HG02938 (cell line): Measurements from ENCODE around the gene RNF4.
A peak's percentile ranks its signal among the peaks of the same experiment; 100 is the strongest.
"Not testable (repeated sequence)": the region's sequence is repeated elsewhere in the genome, so short reads cannot be mapped to it uniquely, and the experiment has no call there.

ENCODE experiments used
- ATAC-seq: cut with Tn5 transposase; IDR thresholded peaks from one replicate; pipeline ENCODE4 v1.9.1; 2021; ENCODE audit warnings: mild to moderate bottlenecking, moderate library complexity; ENCODE audit not compliant: unreplicated experiment

The RNF4 gene, protein sequence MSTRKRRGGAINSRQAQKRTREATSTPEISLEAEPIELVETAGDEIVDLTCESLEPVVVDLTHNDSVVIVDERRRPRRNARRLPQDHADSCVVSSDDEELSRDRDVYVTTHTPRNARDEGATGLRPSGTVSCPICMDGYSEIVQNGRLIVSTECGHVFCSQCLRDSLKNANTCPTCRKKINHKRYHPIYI

DNA sequence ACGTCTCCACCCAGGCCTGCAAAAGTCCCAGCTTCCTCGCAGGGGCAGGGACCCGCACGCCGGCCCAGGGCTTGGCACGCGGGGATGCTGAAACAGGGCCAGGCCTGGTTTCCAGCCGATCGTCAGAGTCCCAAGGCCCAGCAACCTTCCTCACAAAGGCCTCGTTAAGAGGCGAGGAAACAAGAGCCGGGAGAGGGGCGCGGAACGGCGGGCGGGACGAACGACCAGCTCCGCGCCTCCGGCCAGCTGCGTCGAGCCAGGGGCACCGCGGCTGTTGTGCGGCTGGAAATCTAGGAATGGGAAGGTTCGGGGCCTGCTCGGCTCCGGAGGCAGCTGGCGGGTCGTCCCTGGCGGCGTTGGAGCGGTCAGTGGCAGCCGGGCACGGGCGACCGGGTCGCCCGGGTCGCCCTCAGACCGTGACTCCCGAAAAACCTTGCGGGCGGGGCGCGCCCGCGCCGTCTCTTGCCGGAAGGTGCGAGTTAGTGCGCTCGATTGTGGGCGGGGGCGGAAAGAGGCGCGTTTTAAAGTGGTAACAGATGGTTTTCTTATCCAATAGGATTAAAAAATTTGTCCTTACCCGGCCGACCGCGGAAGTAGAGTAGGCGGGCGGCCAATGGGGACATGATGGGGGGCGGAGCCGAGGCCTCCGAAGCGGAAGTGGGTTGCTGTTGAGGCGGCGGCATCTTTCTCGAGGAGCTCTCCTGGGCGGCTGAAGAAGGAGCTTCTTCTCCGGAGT is at the start of gene RNF4:
RNF4 (plus strand) TSS at position 651 of the 736 bp plus-strand sequence. CDS start 21,388 bp downstream, outside the sequence.
- peak; percentile 81 for ATAC-seq

DNA sequence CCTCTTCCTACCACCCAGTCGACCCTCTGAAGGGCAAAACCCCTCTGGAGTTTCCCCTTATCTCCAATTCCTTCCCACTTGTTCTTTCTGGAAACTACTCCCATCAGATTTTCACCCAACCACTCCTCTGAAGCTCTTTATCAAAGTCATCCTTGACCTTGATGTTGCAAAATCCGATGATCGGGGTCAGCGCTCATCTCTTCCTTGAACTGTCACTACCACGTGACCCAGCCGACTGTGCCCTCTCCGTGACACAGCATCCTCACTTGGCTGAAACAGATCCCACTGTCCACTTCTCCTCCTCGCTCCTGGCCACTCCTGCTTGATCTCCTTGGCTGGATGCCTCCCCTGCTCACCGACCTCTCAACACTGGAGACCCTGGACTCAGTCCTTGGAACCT is 49.1 kb upstream of the RNF4 start:
- ATAC-seq = no peak

DNA sequence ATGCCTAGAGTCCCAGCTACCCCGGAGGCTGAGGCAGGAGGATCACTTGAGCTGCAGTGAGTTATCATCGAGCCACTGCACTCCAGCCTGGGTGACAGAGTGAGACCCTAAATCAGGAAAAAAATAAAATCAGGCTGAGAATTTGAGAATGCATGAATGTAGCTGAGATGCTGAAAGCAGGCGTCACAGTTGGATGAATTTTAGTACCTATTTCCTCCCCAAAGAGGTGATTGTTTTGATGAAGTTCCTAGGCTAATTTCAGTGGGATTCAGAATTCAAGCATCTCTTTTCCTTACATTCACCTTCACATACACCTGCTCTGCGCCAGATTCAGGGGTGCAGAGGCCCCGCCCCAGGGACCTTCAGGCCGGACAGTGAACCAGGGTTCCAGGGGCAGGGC is 47.0 kb upstream of the RNF4 start:
- no peak for ATAC-seq

DNA sequence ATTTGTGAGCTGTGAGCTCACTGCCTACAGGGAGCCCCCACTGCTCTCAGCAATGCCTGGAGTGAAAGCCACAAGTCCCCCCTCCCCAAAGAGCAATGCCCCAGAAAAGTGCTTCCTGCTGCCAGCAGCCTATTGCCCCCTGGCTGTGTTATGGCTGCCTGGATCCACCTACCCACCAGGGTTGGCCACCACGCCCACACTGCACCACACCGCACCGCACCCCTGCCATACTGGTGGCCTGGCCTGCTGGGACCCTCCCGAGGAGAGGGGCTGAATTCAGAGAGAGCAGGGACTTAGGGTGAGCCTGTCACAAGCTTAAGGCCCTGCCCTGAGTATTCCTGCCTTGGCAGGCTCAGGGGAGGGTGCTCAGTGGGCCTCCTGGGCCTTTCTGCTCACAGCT is 45.8 kb upstream of the RNF4 start:
- no peak for ATAC-seq

DNA sequence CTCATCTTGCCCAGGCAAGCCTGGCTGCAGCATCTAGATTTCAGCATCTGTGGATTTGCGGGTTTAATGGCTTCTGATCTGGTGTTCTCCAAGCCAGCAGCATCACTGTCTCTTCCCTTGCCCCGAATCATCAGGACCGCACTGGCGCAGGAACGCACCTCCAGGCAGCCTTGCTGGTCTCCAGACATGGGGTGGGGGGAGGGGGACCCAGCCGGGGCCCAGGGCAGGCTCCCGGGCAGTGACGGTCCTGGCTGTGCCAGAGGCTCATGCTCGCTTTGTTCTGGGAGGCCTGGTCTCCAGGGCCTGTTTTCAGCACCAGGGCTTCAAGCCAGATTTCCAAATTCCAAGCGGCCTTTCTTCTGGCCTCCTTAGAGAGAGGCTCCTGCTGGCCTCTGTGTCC is 45.2 kb upstream of the RNF4 start:
- ATAC-seq = no peak

DNA sequence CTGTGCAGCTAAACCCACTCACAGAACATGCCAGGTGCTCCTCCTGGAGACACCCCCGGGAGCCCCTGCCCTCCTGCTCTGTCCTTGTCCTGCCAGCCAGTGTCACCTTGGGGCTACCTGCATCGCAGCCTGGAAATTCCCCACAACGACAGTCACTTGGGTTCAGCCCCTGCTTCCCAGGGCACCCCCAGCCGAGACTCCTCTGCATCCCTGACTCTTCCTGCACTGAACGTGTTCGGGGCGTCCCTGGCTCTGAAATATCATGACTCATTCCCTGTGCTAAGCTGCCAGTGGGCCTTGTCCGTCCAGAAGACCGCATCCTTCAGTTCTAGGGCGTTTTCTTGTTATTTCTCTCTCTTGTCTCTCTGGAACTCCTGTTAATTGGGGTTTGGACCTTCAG is 44.3 kb upstream of the RNF4 start:
- ATAC-seq = no peak

DNA sequence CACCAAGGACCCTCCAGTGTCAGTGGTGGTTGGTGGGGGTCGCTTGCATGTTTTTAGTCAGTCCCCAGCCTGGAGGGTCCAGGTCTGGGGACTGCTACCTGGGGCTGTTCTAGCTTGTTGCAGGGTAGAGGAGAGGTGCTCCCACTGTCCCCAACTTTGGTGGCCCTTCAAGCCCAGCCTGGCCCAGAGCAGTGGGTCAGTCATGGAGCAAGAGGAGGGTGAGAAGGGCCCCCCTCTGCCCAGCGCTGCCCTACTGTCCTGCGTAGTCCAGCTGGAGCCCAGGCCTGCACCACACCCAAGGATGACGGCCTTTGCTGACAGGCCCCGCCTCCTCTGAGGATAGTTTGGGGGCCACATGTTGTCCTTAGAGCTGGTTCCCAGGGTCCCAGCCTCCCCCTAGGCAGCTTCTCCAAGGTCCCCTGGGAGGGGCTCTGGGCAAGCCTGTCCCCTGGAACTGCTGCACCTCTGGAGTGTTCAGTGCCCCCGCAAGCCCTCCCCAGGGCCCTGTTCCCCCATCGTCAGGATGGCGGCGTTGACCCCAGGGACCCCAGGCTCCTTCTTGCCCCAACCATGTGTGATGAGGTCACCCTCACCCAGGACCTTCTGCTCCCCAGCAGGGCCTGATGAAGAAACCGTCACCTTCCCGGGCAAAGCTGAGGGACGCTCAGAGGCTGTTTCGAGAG is 43.4 kb upstream of the RNF4 start:
- no peak for ATAC-seq

DNA sequence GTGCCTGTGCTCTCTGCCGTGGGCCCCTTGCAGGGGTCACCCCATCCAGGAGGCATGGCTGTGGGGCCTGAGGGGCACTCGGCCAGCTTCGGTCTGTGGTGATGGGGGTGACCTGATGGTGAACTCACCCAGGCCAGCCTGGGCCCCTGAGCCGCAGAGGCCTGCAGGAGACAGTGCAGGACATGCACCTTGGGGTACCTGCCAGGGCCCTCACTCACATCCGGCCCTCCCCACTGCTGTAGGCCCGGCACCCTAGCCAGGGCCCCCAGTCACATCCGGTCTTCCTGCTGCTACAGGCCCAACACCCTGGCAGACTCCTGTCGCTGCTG is 42.9 kb upstream of the RNF4 start:
- no peak for ATAC-seq

DNA sequence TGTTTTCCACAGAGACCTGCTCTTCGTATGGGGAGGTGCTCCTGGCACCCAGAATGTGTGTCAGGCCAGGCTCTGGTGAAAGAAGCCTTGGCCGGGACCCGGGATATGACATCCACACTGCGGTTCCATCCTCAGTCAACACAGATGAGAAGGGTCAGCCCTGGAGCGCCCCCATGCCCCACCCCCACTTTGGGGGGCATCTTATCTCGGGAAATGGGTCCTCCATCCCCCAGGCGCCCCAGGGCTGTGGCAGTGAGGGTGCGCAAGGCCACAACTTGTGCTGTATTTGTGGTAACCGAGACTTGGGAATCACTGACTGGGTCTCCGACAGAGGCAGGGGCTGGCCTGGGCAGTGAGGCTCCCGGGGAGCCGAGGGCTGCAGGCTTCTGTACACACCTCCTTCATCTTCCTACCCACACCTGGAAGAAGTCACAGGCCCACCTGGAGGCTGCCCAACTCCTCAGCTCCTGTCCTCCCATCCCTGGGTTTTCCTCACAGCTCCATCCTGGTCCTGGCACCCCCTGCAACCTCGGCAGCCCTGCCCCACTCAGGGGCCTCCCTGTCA is 42.1 kb upstream of the RNF4 start:
- ATAC-seq = no peak

DNA sequence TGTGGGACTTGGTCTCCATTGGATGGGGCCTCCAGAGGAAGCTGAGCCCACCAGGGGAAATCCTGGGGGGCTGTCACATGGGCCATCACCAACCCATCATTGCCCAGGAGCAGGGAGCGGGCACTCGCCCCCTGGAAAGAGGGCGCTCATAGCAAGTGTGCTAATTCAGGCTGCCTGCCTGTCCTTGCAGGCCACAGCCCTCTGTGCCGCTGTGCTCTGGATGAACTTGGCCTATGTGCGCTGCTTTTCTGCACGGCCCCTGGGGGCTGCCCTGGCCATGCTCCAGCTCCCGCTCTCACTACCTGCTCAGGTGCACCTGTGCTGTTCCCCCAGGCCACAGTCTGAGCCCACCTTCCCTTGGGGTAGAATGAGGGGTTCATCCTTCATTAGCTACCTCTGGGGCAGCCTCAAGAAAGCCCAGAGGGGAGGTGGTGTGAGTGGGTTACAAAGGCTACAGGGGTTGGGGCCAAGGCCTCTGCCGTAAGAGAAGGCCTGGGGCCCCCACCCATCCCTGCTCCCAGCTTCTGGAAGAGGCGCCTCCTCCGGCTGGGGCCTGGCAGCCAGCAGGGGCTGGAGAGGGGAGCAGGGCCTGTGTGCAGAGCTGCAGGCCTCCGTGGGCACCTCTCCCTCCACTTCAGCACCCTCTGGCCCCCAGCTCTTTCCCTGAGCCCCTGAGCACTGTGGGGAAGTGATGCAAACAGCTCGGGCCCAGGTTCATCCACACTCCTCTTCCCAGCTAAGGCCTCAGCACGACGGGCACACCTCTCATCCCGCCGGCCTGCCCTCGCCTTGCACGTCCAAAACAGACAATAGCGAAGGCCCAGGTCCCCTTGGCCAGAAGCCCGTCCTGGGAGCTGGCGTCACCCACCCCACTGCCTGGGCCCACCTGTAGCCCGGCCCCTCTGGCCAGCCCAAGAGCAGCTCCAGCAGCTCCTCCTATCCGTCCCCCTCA is 41.2 kb upstream of the RNF4 start:
- no peak for ATAC-seq

DNA sequence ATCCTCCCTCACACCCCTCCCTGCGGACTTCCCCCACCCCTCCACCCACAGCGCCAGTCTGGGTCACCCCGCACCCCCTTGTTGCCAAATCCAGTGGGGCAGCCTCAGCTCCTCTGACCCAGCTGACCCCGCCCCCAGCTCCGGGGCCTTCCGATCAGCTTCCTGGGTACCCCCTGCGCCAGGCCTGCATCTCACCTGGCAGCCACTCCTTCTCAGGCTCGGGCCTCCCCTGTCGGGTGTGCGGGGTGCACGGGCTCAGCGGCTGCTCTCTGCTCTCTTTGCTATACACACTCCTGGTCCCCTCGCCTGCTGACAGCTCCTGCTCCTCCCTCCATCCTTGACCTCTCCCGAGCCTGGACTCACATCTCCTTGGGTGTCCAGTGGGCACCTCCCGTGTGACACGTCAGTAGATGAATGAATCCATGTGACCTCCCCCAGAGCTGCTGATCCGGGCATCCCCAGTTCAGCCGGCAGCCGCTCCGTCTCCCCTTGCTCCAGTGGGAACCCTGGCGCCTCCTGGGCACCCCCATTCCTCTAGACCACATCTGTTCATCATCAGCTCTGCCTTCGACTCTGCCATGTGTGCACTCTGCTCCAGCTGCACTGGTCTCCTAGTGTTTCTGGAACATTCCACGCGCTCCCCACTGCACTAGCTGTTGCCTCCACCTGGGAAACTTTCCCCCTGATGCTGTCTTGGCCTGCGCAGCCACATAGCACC is 40.3 kb upstream of the RNF4 start:
- ATAC-seq = no peak

DNA sequence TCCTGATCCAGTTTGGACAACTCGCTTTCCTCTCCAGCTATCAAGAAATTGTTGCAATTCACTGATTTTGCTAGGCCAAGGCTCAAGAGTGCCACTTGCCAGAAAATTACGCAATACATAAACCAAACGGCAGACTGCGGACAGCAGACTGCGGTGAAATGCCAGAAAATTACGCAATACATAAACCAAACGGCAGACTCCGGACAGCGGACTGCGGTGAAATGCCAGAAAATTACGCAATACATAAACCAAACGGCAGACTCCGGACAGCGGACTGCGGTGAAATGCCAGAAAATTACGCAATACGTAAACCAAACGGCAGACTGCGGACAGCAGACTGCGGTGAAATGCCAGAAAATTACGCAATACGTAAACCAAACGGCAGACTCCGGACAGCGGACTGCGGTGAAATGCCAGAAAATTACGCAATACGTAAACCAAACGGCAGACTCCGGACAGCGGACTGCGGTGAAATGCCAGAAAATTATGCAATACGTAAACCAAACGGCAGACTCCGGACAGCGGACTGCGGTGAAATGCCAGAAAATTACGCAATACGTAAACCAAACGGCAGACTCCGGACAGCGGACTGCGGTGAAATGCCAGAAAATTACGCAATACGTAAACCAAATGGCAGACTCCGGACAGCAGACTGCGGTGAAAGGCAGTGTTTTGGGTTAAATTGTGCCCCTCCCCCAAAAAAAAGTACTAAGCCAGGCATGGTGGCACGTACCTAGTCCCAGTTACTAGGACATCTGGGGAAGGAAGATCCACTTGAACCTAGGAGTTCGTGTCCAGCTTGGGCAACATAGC is 38.8 kb upstream of the RNF4 start:
- not testable (repeated sequence) for ATAC-seq

DNA sequence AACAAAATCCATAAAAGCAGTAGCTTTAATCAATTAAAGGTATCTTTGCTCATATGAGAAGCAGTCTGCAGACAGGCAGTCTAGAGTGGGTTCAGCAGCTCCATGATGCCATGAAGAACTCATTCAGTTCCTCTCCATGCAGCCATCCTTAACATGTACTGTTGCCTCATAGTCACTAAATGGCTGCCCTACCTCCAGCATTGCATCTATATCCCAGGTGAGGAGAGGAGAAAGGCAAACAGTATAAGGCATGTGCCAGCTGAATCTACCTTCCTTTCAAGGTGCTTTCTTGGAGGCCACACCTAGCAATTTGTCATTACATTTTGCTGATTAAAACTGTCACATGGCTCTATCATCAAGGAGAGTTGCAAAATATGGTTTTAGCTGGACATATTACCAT is 36.9 kb upstream of the RNF4 start:
- ATAC-seq = no peak

DNA sequence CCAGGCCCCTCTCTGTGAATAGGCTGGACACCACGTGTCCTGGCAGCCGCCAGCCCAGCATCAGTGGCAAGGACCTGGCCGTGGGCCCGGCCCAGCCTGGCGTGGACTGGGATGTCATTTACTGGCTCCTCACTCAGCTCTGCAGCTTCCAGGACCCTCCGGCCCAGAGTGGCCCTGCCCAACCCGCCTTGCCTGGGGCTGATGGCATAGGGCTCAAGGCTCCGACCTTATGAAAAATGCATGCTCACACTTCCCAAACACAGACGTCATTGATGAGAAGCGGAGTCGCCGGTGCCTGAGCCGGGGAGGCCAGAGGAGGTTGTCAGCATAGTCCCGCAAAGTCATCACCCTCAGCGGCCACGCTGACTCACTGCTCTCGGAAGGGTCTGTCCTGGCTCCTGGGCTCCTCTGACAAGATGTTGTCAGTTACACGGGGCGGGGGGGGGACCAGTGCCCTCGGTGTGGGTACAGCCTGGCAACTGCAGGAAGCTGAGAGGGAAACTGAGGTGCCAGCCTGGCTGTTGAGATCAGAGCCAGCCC is 35.8 kb upstream of the RNF4 start:
- ATAC-seq = no peak

DNA sequence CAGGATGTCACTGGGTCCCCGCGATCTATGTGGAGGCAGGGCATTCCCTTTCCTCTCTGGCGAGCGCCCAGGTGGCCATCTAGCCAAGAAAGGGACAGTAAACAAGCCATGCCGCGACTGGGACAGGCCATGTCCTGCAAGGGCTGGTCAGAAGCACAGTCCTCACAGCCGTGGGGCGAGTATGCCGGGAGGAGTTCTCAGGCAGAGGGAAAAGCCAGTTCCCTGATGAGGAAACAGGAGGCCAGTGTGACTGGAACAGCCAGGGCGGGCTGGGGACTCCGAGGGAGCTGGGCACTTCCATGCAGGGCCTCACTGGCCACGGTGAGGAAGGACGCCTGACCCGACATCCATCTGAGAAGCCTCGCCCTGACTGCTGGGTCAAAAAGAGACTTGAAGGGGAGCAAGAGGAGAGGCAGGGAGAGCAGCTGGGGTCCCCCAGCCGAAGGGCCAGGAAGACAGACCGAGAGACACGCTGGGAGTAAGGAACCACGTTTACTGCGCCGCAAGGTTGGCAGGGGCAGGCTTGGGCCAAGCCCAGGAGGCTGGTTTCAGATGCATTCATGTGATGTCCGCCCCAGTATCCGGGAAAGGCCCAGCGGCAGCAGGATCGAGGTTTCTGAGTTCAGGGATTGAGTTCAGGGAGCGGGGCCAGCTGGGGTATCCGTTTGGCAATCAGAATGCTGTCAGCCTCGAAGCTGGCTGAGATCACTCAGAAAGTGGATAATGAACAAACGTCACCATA is 35.1 kb upstream of the RNF4 start:
- ATAC-seq = no peak

DNA sequence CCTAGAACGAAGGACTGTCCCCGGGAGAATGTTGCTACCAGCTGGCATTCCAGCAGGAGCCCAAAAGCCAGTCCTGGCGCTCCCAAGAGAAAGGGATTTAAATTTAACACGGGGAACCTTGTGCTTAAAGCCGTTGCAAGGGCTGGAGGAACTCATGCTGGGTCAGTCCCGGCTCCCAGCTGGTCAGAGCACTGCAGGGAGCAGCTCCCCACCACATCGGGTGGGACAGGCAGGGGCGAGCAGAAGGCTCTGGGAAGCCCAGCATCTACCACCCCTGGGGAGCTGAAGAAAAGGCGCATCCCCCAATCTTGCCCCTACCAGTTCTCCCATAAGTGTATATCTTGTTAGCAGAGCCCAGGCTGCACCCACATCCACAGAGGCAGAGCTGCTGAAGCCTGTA is 34.5 kb upstream of the RNF4 start:
- ATAC-seq = no peak

DNA sequence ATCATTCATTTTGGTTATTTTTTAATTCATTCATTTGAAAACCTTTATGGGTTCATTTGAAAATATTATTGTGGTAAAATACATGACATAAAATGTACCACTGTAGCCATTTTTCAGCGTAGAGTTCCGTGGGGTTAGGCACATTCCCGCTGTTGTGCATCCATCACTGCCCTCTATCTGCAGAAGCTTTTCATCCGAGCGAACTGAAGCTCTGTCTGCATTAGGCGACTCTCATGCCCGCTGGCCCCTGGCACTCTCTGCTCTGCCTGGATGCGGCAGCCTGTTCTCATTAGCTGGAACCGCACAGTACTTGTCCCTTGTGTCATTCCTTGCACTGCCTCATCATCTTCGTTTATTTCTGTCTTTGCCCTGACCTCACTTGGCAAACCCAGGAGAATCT is 32.6 kb upstream of the RNF4 start:
- no peak for ATAC-seq

DNA sequence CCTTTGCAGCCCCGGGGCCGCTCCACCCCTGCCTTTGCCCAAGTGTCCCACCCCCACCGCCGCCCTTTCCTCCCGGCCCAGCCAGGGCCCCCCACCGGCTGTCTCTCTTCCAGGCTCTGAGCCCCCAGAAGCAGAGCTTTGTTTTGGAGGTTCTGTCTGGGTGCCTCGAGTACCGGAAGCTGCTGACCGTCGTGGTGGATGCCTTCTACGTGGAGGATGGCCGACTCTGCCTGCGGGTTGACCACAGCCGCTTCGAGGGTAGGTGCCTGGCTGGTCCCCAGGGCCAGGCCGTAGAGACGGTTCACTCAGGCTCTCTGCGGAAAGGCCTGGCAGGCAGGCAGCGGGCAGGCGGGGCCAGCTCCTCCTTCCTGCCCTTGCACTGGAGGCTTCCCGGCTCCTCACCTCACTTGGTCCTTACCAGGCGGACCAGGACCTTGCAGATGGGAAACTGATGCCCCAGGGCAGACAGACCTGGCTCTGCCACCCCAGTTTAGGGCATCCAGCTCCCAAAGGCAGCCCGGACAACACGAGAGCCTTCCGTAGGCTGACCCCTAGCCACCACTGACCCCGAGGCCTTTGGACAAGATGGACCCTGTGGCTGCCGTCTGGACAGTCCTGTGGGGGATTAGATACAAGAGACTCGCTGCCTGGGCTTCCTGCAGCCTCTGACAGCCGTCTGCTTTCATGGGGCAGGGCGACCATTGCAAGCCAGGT is 32.0 kb upstream of the RNF4 start:
- no peak for ATAC-seq
